GM19328 (cell line): ENCODE results near the gene GGACT.

Source experiments
- ATAC-seq: cut with Tn5 transposase; IDR thresholded peaks from one replicate; pipeline ENCODE4 v1.9.1; 2021; ENCODE audit warnings: mild to moderate bottlenecking, moderate library complexity; ENCODE audit not compliant: unreplicated experiment

Gene GGACT

GRCh38 chr13:100552755-100553154 lies 35.8 kb downstream of the GGACT start:
- ATAC-seq: no peak

- ATAC-seq: no peak
Observed at GRCh38 chr13:100549316-100549715, 39.3 kb downstream of the GGACT start.

- no peak for ATAC-seq
Observed at GRCh38 chr13:100547791-100548201, 40.8 kb downstream of the GGACT start.

DNA sequence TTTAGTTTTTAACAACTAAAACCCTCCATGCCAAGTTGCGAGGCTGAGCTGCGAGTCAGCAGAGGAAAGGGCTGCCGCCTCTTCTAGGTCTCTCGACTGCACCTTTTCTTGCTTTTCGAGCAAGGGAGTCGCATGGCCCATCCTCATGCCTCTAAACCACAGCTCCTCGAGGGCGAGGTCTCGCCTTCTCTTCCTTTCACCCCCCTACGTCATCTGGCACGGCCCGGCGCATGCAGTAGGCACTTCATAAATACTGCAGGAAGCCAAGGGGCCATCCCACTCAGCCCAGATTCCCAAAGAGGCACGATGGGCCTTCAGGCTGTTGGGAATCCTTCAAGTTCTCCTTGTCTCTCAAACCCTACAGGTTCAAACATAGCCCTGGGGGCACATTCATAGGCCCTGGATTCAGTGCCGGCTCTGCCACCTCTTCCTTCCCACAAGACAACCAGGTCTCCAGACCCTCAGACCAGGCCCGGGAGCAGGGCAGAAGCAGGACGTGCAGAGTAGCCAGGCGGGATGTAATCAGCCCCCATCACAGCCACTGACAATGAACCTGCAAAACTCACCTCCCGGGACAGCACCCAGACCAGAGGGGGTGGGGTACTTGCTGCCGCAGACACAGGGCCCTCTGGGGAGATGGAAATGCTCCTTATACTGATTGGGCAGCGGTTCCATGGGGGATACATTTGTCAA lies 41.7 kb downstream of the GGACT start:
- no peak for ATAC-seq

DNA sequence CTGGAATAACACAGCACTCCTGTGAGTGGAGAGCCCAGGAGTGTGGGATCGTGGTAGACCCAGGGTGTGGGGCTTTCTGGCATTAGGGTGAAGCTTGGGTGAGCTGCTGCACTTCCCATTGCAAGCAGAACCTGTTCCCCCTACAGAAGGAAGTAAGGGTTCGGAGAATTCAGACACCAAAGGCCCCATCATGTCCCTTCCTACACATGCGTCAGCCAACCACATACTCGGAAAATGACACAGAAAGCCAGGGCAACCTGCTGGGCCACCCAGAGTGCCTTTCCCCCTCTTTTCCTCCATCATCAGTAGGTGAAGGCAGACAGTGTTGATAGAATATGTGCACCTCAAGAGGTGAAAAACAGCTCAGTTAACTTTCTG lies 42.9 kb downstream of the GGACT start:
- ATAC-seq: no peak

DNA sequence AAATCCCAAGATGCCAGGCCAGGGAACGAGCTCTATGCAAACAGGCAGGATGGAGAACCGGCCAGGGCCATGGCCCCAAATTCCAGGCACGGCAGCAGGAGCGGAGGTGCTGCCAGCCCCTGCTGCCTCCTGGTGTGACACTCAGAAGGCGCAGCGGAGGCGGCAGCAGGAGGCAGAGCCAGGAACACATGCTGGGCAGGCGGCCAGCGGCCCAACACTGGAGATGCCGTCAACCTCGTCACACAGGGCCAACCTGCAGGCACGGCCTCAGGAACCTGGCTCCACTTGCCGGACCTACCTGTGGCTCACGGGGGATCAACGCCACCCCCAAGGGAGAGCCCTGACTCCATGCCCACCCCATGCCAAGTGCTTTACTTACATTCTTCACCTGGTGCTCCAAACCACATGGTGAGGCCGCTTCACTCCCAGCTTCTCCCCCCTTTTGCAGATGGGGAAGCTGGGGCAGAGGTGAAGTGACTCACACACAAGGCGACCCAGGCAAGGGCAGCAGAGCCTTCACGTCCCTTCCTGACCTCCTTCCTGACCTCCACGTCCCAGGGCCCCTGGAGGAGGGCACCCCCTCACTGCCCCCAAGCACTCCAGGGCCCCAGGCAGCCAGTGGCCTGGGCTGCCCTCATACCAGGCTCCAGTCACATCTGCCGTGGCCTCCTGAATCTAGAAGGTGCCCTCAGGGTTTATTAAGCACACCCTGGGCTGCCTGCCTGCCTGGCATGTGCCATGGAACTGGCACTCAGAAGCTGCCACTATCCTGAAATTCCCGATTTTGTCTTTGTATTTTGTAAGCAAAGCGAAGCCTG lies 43.5 kb downstream of the GGACT start:
- no peak for ATAC-seq

GRCh38 chr13:100543872-100544602 lies 44.6 kb downstream of the GGACT start:
- ATAC-seq: no peak

GRCh38 chr13:100542826-100543156 lies 45.8 kb downstream of the GGACT start:
- ATAC-seq: peak; percentile 82

DNA sequence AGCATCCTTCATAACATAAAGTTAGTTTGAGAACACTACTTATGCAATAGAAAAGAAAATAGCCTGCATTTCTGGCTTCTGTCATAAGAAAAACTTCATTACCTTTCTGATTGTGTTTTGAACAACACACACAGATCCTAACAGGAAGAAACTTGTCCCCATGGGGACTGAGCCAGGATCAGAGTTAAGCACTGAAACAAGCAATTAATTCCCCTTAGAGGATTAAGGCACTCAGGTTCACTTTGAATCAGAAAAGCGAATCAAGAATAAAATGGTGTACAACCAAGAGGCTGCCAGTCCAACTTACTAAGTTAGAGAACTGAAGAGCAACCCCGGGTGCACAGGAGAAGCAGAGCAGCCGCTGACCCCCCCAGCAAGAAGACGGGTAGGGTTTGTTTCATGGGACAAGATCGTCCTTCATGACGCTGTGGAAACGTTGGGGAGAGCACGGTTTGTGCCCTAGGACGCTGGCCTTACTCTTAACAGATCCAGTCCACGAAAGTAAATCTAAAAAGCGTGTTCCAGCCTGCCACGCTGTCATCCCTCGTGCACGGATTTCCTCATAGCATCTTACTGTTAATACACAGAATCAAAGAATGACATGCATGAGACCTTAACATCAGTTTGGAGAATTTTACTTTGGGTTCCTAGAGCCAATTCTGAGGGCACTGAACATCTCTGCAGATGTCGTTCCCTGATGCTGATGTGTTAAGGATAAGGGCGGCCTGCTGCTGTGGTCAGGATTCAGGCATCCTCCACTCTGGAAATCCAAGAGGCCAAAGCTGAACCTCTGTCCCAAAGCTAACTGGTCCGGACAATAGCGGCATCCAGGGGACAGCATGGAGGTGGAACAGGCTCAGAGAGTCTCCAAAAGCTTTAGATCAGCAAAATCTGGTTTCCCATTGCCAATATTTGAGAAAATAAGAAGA lies 46.4 kb downstream of the GGACT start:
- ATAC-seq: no peak

- no peak for ATAC-seq
Observed at GRCh38 chr13:100540621-100541020, 48.0 kb downstream of the GGACT start.

DNA sequence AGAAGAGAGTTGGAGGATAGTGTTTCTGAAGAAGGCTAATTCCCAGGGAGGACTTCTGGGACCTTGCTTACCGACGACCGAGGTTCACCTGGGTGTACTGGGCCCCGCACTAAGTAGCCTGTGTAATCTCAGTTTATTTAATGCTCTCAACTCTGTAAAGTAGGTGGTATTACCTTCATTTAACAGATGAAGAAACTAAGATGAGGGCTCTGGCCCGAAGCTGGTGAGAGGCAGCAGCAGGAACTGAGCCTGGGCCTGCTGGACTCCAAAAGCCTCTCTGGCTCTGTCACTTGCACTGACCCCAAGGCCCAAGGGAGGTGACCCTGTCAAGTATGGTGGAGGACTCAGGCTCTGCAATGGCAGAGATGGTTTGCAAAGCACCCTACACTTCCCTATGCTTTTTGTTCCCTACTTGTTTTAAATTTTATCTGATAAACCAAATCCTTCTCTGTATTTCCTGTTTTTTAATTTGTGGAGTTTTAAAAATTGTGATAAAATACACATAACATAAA lies 50.6 kb downstream of the GGACT start:
- ATAC-seq: no peak

DNA sequence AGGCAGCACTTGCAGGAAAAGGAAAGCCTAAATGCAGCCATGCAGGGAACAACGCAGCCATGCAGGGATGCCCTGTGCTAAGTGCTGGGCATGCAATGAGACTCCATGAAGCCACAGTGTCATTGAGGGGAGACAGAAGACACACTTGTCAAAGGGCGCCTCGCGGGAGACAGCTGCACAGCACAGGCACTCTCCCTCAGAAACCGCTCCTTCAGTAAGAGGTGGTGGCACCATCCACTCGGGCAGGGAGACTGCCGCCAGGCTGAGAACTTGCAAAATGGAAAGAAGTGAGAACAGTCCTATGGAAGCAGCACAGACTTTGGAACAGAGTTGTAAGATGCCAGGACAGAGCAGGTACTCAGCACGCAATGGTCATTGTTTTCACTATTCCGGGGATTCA lies 51.1 kb downstream of the GGACT start:
- no peak for ATAC-seq

DNA sequence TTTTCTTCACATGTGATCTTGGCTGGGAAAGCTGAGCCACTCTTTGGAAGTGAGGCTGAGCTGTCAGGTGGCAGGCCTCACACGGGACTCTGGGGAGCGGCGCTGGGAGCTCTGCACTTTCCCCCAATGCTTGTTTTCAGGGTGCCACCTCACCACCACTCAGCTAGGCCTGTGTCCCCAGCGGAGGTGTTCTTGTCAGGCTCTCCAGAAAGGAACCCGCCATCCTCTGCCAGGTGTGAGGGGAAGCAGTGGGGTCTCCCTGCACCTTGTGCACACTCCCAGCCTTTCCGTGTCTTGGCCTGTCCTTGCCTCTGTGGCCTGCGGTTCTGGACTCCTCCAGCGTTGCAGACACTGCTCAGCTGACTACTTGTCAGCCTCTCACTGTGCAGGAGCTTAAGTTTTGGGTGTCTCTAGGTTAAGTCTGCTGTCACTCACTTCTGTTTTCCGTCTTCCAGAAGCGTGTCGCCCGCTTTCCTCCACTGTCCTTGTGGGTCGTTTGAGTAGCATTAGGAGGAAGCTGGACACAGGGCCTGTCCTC lies 51.9 kb downstream of the GGACT start:
- no peak for ATAC-seq

- ATAC-seq: no peak
Observed at GRCh38 chr13:100535426-100536135, 53.0 kb downstream of the GGACT start.

DNA sequence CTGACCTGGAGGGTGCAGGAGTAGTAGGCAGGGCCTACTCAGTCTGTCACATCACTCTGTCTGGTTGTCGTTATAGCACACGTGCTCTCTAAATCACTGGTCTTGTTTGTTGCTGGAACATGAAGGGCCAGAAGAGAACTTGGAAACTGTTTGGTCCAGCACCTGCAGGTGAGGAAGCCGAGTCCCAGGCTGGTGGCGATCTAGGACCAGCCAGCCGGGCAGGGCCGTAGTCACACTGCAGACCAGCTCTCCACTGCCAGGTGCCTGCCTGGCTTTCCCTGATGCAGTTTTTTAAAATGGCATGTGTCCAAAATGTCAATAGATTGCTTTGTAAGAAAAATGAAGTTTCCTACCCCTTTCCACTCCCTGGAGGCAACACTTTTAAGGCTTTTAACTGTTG lies 53.7 kb downstream of the GGACT start:
- ATAC-seq: no peak

DNA sequence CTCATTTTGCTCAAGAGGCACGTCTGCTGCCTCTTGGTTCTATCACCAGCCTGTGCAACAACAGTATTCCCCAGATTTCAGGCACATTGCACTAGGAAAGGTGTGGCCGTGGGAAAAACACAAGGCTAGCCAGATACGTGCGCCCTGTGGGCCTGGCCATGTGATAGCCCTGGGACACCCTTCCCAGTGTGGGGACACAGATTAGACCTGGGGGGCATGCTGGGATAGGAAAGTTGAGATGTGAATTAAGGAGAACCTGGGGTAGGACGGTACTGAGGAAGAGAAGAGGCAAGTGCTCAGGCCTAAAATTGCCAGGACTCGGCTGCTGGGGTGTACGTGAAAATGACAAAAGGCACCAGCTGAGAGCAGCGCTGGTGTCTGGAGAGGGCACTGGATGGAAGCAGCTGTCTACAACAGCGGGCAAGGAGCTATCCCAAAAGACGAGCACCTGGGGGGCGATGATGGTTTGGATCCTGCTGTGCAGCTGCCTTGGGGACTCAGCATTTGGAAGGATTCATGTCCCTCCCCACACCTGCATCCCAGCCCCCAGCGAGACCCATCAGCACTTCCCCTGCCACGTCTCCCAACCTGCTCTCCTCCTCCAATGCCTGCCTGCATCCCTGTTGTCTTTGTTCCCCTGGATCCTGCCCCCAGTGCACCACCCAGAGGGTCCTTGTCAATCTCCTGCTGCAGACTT lies 54.3 kb downstream of the GGACT start:
- ATAC-seq: no peak

DNA sequence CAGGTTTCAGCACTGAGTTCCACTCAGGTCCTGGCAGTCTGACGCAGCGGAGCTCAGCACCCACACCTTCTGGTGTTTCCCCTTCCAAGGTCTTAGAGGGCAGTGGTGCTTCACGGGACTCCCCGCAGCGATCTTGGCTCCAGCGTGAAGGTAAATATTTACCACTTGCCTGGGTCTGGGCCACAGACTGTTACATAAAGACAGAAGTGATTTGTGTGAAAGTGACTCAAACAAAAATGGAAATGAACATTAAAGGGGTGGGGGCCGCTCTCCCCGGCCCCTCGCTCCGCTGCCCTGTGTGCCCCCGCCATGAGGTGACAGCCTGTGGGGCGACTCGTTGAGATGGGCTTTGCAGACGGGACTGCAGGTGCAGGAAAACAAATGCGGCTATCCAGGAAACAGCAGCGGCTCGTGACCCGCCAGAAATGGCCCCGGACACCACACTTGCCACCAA lies 55.0 kb downstream of the GGACT start:
- no peak for ATAC-seq

DNA sequence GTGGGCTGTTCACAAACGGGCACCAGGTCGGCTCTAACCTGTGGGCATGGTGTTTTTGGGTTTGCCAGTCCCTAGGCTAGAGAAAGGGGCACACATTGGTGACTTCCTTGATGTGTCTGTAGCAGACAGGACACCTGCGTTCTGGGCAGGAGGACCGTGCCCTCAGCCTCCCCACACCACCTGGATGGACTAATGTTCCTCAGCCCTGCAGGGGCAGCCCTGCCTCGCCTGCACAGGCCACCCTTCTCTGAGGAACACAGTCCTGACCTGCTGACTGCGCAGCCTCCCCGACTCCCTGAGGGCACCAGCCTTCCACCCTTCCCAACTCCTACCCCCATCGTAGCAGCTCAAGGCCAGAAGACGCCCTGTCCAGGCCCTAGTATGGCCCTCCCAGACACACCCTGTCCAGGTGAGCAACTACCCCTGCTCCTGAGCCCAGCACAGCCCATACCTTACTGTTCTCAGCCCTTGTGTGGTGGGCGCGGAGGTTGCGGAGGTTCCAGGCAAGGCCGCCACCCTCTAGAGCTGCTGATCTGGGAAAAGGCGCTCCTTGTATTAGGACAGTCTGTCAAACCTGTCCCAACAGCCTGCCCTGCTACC lies 55.7 kb downstream of the GGACT start:
- no peak for ATAC-seq
